GM12878 (cell line): ENCODE results near the gene ZNF334. TPM values are rescaled to one million over a fixed set of nuclear protein-coding genes. Genes with fewer than 3 reads are reported as not detected.

Experiments
- ATAC-seq: fragments of 200-7000 bp; cut with Tn5 transposase; 3 replicates; pipeline ENCODE4 v1.9.1; 2020; ENCODE audit warnings: mild to moderate bottlenecking, moderate library complexity
- BruUV-seq: library from RNA; stranded (reverse); fragments of 400-500 nt; replicated peaks from 2 replicates; lab custom pipeline; 2021; lab: Mats Ljungman, UMichigan
- CTCF ChIA-PET: fragments of 300-600 bp; sonication (Branson Sonifier 250); formaldehyde crosslinking; extraction: SDS; loops from one replicate; lab custom pipeline; 2021; ENCODE audit warnings: inconsistent platforms; lab: Yijun Ruan, JAX
- POLR2A ChIA-PET: fragments of 350-600 bp; formaldehyde crosslinking; extraction: SDS; loops from one replicate; lab custom pipeline; 2021; ENCODE audit warnings: inconsistent platforms; lab: Charles Lee
- RAD21 ChIA-PET: fragments of 300-600 bp; sonication (Branson Sonifier 250); formaldehyde crosslinking; loops from one replicate; lab custom pipeline; 2023; ENCODE audit warnings: antibody characterized with exemption; ENCODE audit not compliant: unreplicated experiment; lab: Charles Lee
- SMC1A ChIA-PET: fragments of 300-600 bp; sonication (Branson Sonifier 250); formaldehyde crosslinking; loops from one replicate; lab custom pipeline; 2023; ENCODE audit not compliant: unreplicated experiment, uncharacterized antibody; lab: Charles Lee
- DNase-seq: peaks from one replicate; pipeline ENCODE4 v3.0.0-alpha.2; 2011; ENCODE audit warnings: low read depth, low spot score
- FAIRE-seq: peaks from 3 replicates; lab custom pipeline; 2011; peaks lifted over from hg19 to GRCh38; lab: Jason Lieb, UNC
- H2AFZ ChIP-seq: 2 replicates; pipeline ENCODE4 v1.6.0; 2011; ENCODE audit warnings: low read depth, low read length, control low read depth; ENCODE audit not compliant: control insufficient read depth
- H3K27ac ChIP-seq: 2 replicates; pipeline ENCODE4 v1.5.1; 2011; ENCODE audit warnings: control low read depth; ENCODE audit not compliant: control insufficient read depth, insufficient read depth
- H3K27me3 ChIP-seq, 2 experiments: replicated peaks in 1 of 2; 2 replicates each; pipeline versions ENCODE4 v1.6.0 to v1.6.1; 2011; ENCODE audit warnings: low read length in 1 of 2; ENCODE audit not compliant: control insufficient read depth in 2 of 2, insufficient read depth in 2 of 2
- H3K36me3 ChIP-seq, 2 experiments: 2 replicates each; pipeline ENCODE4 v1.5.1; 2011; ENCODE audit warnings: low read length in 1 of 2; ENCODE audit not compliant: control insufficient read depth in 2 of 2, insufficient read depth in 2 of 2
- H3K4me1 ChIP-seq: 2 replicates; pipeline ENCODE4 v1.6.1; 2011; ENCODE audit warnings: mild to moderate bottlenecking, low read length, moderate library complexity, mixed read lengths; ENCODE audit not compliant: control insufficient read depth, insufficient read depth
- H3K4me2 ChIP-seq: 2 replicates; pipeline ENCODE4 v1.6.0; 2011; ENCODE audit warnings: control low read depth; ENCODE audit not compliant: control insufficient read depth, insufficient read depth
- H3K4me3 ChIP-seq: fragments of 200-600 bp; sonication (generic); 2 replicates; pipeline ENCODE4 v1.5.1; 2016
- H3K79me2 ChIP-seq: 2 replicates; pipeline ENCODE4 v1.6.0; 2011; ENCODE audit warnings: low read length; ENCODE audit not compliant: control insufficient read depth, insufficient read depth
- H3K9ac ChIP-seq: 2 replicates; pipeline ENCODE4 v1.8.0; 2011; ENCODE audit warnings: low read length, control low read depth, mixed read lengths; ENCODE audit not compliant: control insufficient read depth, insufficient read depth
- H3K9me3 ChIP-seq: replicated peaks from 3 replicates; pipeline ENCODE4 v1.5.1; 2011; ENCODE audit warnings: mild to moderate bottlenecking, low read length; ENCODE audit not compliant: control insufficient read depth, insufficient read depth
- H4K20me1 ChIP-seq: 2 replicates; pipeline ENCODE4 v1.6.0; 2011; ENCODE audit not compliant: control insufficient read depth, insufficient read depth
- CREB1 ChIP-seq: IDR thresholded peaks from 2 replicates; pipeline ENCODE4 v1.6.1; 2012; ENCODE audit warnings: low read depth, mild to moderate bottlenecking, inconsistent platforms
- CREM ChIP-seq: IDR thresholded peaks from 2 replicates; pipeline ENCODE4 v1.6.1; 2014; ENCODE audit warnings: antibody characterized with exemption, low read depth
- GATAD2B ChIP-seq: fragments of 450-650 bp; conservative IDR thresholded peaks from 2 replicates; pipeline ENCODE4 v1.6.1; 2017; ENCODE audit warnings: low read depth, mild to moderate bottlenecking, moderate library complexity
- RAD21 ChIP-seq: IDR thresholded peaks from 2 replicates; pipeline ENCODE4 v1.6.1; 2011; ENCODE audit warnings: mild to moderate bottlenecking, low read depth, low read length, moderate library complexity; ENCODE audit not compliant: insufficient read depth
- RB1 ChIP-seq: fragments of 450-650 bp; formaldehyde crosslinking; IDR thresholded peaks from 2 replicates; pipeline ENCODE4 v1.6.1; 2017; ENCODE audit warnings: mild to moderate bottlenecking, borderline replicate concordance
- SMAD5 ChIP-seq: IDR thresholded peaks from 2 replicates; pipeline ENCODE4 v1.6.1; 2016; ENCODE audit warnings: antibody characterized with exemption, low read depth
- SMC3 ChIP-seq: IDR thresholded peaks from 2 replicates; pipeline ENCODE4 v1.6.1; 2011; ENCODE audit warnings: low read length, improper control_type of control experiment, borderline replicate concordance
- SPI1 ChIP-seq: IDR thresholded peaks from 2 replicates; pipeline ENCODE4 v1.6.1; 2011; ENCODE audit warnings: low read depth, mild to moderate bottlenecking, low read length, moderate library complexity, borderline replicate concordance; ENCODE audit not compliant: insufficient read depth
- SREBF2 ChIP-seq: IDR thresholded peaks from 2 replicates; pipeline ENCODE4 v1.6.1; 2012; ENCODE audit warnings: mild to moderate bottlenecking, low read length
- STAT1 ChIP-seq: fragments of 450-650 bp; conservative IDR thresholded peaks from 2 replicates; pipeline ENCODE4 v1.6.1; 2014; ENCODE audit warnings: antibody characterized with exemption, mild to moderate bottlenecking
- WGBS: methylation state at CpG from one replicate; pipeline ENCODE4 v1.1.6; 2016; ENCODE audit warnings: low lambda C conversion rate; ENCODE audit not compliant: insufficient replicate concordance, insufficient coverage; ENCODE audit errors: missing lambda C conversion rate; 5-methylcytosine and 5-hydroxymethylcytosine counted together
- in situ Hi-C: fragments of 300-500 bp; cut with MboI; formaldehyde crosslinking; loops from 9 replicates; pipeline ENCODE4 v1.14.3; 2018; ENCODE audit warnings: mixed read lengths
- intact Hi-C: fragments of 100-400 bp; cut with micrococcal nuclease; formaldehyde crosslinking; loops from one replicate; pipeline ENCODE4 v1.14.2; 2022; ENCODE audit not compliant: unreplicated experiment
- polyA plus RNA-seq, 11 experiments: library from polyadenylated mRNA; depleted of rRNA in 4 of 11; unstranded in 6 of 11; stranded (reverse) in 5 of 11; fragments of >200 nt; fragmentation: Nextera tagmentation in 4 of 11; fragmentation: Illumina TruSeq in 1 of 11; extraction: Ambion mirVana in 4 of 11; extraction: Trizol in 1 of 11; gene quantifications; 1 replicate in 1 of 11; 2 replicates in 10 of 11; pipeline versions ENCODE4 v1.2.1 to v1.2.3, GENCODE V29; 2011 to 2016; ENCODE audit warnings: inconsistent platforms in 2 of 11, missing spikeins in 2 of 11, low read depth in 1 of 11
- total RNA-seq, 4 experiments: library from RNA; depleted of rRNA in 3 of 4; stranded (reverse); fragments of >200 nt in 3 of 4; fragmentation: Illumina TruSeq in 1 of 4; extraction: Trizol in 1 of 4; gene quantifications; 2 replicates each; pipeline versions ENCODE4 v1.2.1 to v1.2.3, GENCODE V29; 2013 to 2021
- TF ChIP-seq, protein P1 (sequence below), 3 experiments: IDR thresholded peaks in 2 of 3; conservative IDR thresholded peaks in 1 of 3; 2 replicates each; pipeline ENCODE4 v1.5.1; 2011; ENCODE audit warnings: low read depth in 3 of 3, low read length in 3 of 3, mild to moderate bottlenecking in 3 of 3, control low read depth in 2 of 3, moderate library complexity in 2 of 3, inconsistent platforms in 1 of 3, mixed read lengths in 1 of 3; ENCODE audit not compliant: control insufficient read depth in 2 of 3, insufficient read depth in 1 of 3; ENCODE audit errors: extremely low read depth in 1 of 3
- TF ChIP-seq, protein P2 (sequence below): fragments of 450-650 bp; IDR thresholded peaks from 2 replicates; pipeline ENCODE4 v1.6.1; 2017; ENCODE audit warnings: mild to moderate bottlenecking
- TF ChIP-seq, protein P3 (sequence below): fragments of 450-650 bp; IDR thresholded peaks from 2 replicates; pipeline ENCODE4 v1.6.1; 2016; ENCODE audit warnings: mild to moderate bottlenecking
- TF ChIP-seq, protein P4 (sequence below): fragments of 450-650 bp; IDR thresholded peaks from 2 replicates; pipeline ENCODE4 v1.6.1; 2018; ENCODE audit warnings: mild to moderate bottlenecking, low read depth, moderate library complexity; ENCODE audit not compliant: partially characterized antibody

Gene ZNF334
- total and polyA plus RNA-seq, 10 of the 15 experiments (the other 5 are each of a cell fraction or from before 2014, with no cell fraction given) = 0.08 to 2.0 (median 1.2) TPM

DNA sequence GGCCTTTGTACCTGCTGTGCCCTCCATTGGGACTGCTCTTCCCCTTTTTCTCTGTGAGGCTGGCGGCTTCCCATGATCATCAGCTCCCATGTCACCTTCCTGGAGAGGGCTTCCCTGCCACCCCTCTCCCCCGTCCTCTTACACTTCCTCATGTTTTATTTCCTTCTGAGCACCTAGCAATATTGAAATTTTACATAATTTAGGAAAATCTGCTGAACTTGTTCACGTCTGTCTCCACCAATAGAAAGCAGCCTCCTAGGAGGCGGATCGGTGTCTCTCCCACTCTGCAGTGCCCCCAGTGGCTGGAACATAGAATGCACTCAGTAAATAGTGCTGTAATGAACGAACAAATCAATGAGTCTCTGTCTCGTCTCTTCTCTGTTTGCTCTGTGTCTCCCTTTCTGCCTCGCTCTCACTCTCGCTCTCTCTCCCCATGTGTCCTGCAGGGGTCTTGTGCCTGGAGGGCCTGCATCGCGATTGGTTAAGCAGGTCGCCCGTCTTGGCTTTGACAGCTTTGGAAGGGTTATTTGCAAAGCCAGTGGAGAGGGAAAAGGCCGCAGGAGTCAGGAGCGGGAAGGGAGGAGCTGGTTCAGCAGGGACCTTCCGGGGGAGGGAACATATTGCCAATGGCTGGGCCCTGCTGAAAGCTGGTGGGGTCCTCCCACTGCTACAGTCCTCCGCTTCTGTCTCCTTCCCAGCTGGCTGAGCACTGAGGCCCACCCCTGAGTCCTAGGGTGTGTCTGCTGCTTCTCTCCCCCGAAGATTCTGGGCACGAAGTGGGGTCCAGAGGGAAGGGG lies 49.2 kb upstream of the ZNF334 start:
- no peaks in the 10 kb centered on the region for H3K36me3 ChIP-seq
- DNase-seq (no peak), ATAC-seq (peak; percentile 94), FAIRE-seq (peak; percentile 98)
- no peaks in the 10 kb centered on the region for H4K20me1 ChIP-seq
- H3K4me2 ChIP-seq = peak overlapping the region; percentile 78
- no peaks in the 10 kb centered on the region for H3K79me2 ChIP-seq
- 27% methylated on average over 18 of the region's 19 CpGs for WGBS
- intact Hi-C loops = loop anchor here (2.0 kb wide), 1 partner anchor 42 kb away; no protein-coding TSS in a partner anchor
- no TSS peak for BruUV-seq
- ChIA-PET CTCF (interaction anchor here (0.8 to 2.9 kb wide), 13 partner anchors 10 to 443 kb away, joined by 3 to 43 read pairs (median 4); partner anchors contain the start of genes OCSTAMP and TP53RK), SMC1A (interaction anchor here (0.5 to 1.8 kb wide), 8 partner anchors 12 to 1485 kb away, joined by 3 to 8 read pairs (median 3); partner anchors contain the start of gene OCSTAMP), RAD21 (interaction anchor here (1.2 to 2.5 kb wide), 5 partner anchors 11 to 118 kb away, joined by 4 to 8 read pairs (median 4); no protein-coding TSS in a partner anchor), POLR2A (interaction anchor here (0.9 to 1.5 kb wide), 2 partner anchors 10 to 11 kb away, joined by 3 to 4 read pairs; no protein-coding TSS in a partner anchor)
- peak overlapping the region; percentile 77 for H2AFZ ChIP-seq
- no peak overlapping the region for H3K27ac ChIP-seq
- H3K9me3 ChIP-seq = no peaks in the 10 kb centered on the region
- H3K9ac ChIP-seq = no peak overlapping the region
- no peaks in the 10 kb centered on the region for H3K27me3 ChIP-seq
- in situ Hi-C loops = no loop called here
- H3K4me1 ChIP-seq = no peaks in the 10 kb centered on the region
- H3K4me3 ChIP-seq = no peak overlapping the region; the same call in 1 of the 2 replicates
- TF ChIP-seq, protein P1, sequence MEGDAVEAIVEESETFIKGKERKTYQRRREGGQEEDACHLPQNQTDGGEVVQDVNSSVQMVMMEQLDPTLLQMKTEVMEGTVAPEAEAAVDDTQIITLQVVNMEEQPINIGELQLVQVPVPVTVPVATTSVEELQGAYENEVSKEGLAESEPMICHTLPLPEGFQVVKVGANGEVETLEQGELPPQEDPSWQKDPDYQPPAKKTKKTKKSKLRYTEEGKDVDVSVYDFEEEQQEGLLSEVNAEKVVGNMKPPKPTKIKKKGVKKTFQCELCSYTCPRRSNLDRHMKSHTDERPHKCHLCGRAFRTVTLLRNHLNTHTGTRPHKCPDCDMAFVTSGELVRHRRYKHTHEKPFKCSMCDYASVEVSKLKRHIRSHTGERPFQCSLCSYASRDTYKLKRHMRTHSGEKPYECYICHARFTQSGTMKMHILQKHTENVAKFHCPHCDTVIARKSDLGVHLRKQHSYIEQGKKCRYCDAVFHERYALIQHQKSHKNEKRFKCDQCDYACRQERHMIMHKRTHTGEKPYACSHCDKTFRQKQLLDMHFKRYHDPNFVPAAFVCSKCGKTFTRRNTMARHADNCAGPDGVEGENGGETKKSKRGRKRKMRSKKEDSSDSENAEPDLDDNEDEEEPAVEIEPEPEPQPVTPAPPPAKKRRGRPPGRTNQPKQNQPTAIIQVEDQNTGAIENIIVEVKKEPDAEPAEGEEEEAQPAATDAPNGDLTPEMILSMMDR (IDR thresholded peaks at IDR 0.05 in 2 of 3, conservative IDR thresholded peaks at IDR 0.05 in 1 of 3; ENCODE audit: control insufficient read depth in 2 of 3, extremely low read depth in 1 of 3, insufficient read depth in 1 of 3, low read depth in 3 of 3, low read length in 3 of 3) = peak; percentile 74 to 91 (median 79)
- TF ChIP-seq, protein P2, sequence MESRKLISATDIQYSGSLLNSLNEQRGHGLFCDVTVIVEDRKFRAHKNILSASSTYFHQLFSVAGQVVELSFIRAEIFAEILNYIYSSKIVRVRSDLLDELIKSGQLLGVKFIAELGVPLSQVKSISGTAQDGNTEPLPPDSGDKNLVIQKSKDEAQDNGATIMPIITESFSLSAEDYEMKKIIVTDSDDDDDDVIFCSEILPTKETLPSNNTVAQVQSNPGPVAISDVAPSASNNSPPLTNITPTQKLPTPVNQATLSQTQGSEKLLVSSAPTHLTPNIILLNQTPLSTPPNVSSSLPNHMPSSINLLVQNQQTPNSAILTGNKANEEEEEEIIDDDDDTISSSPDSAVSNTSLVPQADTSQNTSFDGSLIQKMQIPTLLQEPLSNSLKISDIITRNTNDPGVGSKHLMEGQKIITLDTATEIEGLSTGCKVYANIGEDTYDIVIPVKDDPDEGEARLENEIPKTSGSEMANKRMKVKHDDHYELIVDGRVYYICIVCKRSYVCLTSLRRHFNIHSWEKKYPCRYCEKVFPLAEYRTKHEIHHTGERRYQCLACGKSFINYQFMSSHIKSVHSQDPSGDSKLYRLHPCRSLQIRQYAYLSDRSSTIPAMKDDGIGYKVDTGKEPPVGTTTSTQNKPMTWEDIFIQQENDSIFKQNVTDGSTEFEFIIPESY = no peak
- TF ChIP-seq SMAD5 (no peak), RB1 (no peak), SMC3 (peak; percentile 24; the same call in 1 of the 2 replicates), SPI1 (peak; percentile 51; the same call in 1 of the 2 replicates), STAT1 (no peak), CREB1 (peak; percentile 43; the same call in 1 of the 2 replicates), CREM (0 out of 2 replicates have a peak, but pooled peaks have one; percentile 21), RAD21 (peak; percentile 63), GATAD2B (no peak), SREBF2 (no peak)
- TF ChIP-seq, protein P3, sequence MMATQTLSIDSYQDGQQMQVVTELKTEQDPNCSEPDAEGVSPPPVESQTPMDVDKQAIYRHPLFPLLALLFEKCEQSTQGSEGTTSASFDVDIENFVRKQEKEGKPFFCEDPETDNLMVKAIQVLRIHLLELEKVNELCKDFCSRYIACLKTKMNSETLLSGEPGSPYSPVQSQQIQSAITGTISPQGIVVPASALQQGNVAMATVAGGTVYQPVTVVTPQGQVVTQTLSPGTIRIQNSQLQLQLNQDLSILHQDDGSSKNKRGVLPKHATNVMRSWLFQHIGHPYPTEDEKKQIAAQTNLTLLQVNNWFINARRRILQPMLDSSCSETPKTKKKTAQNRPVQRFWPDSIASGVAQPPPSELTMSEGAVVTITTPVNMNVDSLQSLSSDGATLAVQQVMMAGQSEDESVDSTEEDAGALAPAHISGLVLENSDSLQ = 0 out of 2 replicates have a peak, but pooled peaks have one; percentile 4
- TF ChIP-seq, protein P4, sequence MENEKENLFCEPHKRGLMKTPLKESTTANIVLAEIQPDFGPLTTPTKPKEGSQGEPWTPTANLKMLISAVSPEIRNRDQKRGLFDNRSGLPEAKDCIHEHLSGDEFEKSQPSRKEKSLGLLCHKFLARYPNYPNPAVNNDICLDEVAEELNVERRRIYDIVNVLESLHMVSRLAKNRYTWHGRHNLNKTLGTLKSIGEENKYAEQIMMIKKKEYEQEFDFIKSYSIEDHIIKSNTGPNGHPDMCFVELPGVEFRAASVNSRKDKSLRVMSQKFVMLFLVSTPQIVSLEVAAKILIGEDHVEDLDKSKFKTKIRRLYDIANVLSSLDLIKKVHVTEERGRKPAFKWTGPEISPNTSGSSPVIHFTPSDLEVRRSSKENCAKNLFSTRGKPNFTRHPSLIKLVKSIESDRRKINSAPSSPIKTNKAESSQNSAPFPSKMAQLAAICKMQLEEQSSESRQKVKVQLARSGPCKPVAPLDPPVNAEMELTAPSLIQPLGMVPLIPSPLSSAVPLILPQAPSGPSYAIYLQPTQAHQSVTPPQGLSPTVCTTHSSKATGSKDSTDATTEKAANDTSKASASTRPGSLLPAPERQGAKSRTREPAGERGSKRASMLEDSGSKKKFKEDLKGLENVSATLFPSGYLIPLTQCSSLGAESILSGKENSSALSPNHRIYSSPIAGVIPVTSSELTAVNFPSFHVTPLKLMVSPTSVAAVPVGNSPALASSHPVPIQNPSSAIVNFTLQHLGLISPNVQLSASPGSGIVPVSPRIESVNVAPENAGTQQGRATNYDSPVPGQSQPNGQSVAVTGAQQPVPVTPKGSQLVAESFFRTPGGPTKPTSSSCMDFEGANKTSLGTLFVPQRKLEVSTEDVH = no peak
